ENCODE data around the gene DGCR2. TPM values are rescaled to one million over a fixed set of nuclear protein-coding genes. Genes with fewer than 3 reads are reported as not detected.
"Not testable (repeated sequence)": the region's sequence is repeated elsewhere in the genome, so short reads cannot be mapped to it uniquely, and the experiment has no call there.

Gene DGCR2
- polyA plus RNA-seq, 3 donors: 66.1 to 84.0 (median 72.6) TPM

GRCh38 chr22:19055801-19056200 lies 66.4 kb downstream of the DGCR2 start:
- DNase-seq (ENCODE audit: extremely low read depth in 1 of 11, low read depth in 9 of 11, low spot score in 4 of 11): no peak

- no peak for DNase-seq (ENCODE audit: extremely low read depth in 1 of 11, low read depth in 9 of 11, low spot score in 4 of 11)
Observed at GRCh38 chr22:19052941-19053541, 69.2 kb downstream of the DGCR2 start.

- no peak for DNase-seq (ENCODE audit: extremely low read depth in 1 of 11, low read depth in 9 of 11, low spot score in 4 of 11)
Observed at GRCh38 chr22:19051381-19052072, 70.7 kb downstream of the DGCR2 start.

- not testable (repeated sequence) for DNase-seq (ENCODE audit: extremely low read depth in 1 of 11, low read depth in 9 of 11, low spot score in 4 of 11)
Observed at GRCh38 chr22:19050847-19051246, 71.4 kb downstream of the DGCR2 start.

GRCh38 chr22:19050117-19050516 lies 72.1 kb downstream of the DGCR2 start:
- DNase-seq (ENCODE audit: extremely low read depth in 1 of 11, low read depth in 9 of 11, low spot score in 4 of 11): no peak

- DNase-seq (ENCODE audit: extremely low read depth in 1 of 11, low read depth in 9 of 11, low spot score in 4 of 11): no peak
Observed at GRCh38 chr22:19048531-19048930, 73.7 kb downstream of the DGCR2 start.

GRCh38 chr22:19047993-19048392 lies 74.2 kb downstream of the DGCR2 start:
- DNase-seq (ENCODE audit: extremely low read depth in 1 of 11, low read depth in 9 of 11, low spot score in 4 of 11): no peak

GRCh38 chr22:19046719-19047609 lies 75.2 kb downstream of the DGCR2 start:
- no peak for DNase-seq (ENCODE audit: extremely low read depth in 1 of 11, low read depth in 9 of 11, low spot score in 4 of 11)

- DNase-seq (ENCODE audit: extremely low read depth in 1 of 11, low read depth in 9 of 11, low spot score in 4 of 11): no peak
Observed at GRCh38 chr22:19046287-19046686, 75.9 kb downstream of the DGCR2 start.

- no peak for DNase-seq (ENCODE audit: extremely low read depth in 1 of 11, low read depth in 9 of 11, low spot score in 4 of 11)
Observed at GRCh38 chr22:19045094-19045493, 77.1 kb downstream of the DGCR2 start.

GRCh38 chr22:19044381-19044780 lies 77.8 kb downstream of the DGCR2 start:
- DNase-seq (ENCODE audit: extremely low read depth in 1 of 11, low read depth in 9 of 11, low spot score in 4 of 11): no peak

- no peak for DNase-seq (ENCODE audit: extremely low read depth in 1 of 11, low read depth in 9 of 11, low spot score in 4 of 11)
Observed at GRCh38 chr22:19043121-19044085, 78.8 kb downstream of the DGCR2 start.

- DNase-seq (ENCODE audit: extremely low read depth in 1 of 11, low read depth in 9 of 11, low spot score in 4 of 11): no peak
Observed at GRCh38 chr22:19042285-19043120, 79.7 kb downstream of the DGCR2 start.

- DNase-seq (ENCODE audit: extremely low read depth in 1 of 11, low read depth in 9 of 11, low spot score in 4 of 11): no peak
Observed at GRCh38 chr22:19041704-19042074, 80.5 kb downstream of the DGCR2 start.

GRCh38 chr22:19040888-19041703 lies 81.1 kb downstream of the DGCR2 start:
- no peak for DNase-seq (ENCODE audit: extremely low read depth in 1 of 11, low read depth in 9 of 11, low spot score in 4 of 11)

- DNase-seq (ENCODE audit: extremely low read depth in 1 of 11, low read depth in 9 of 11, low spot score in 4 of 11): no peak
Observed at GRCh38 chr22:19040391-19040861, 81.8 kb downstream of the DGCR2 start.

GRCh38 chr22:19039796-19040280 lies 82.4 kb downstream of the DGCR2 start:
- no peak for DNase-seq (ENCODE audit: extremely low read depth in 1 of 11, low read depth in 9 of 11, low spot score in 4 of 11)

Measured in renal cortex interstitium (tissue), 11 donors.